Right hindlimb (tissue), 1 donor: Measurements from ENCODE around the gene KAZN.
"Not testable (repeated sequence)": the region's sequence is repeated elsewhere in the genome, so short reads cannot be mapped to it uniquely, and the experiment has no call there.

Experiments
- DNase-seq: peaks from one replicate; pipeline ENCODE4 v3.0.0-alpha.2; 2018

KAZN gene

GRCh38 chr1:14598498-14599182 lies at the start of gene KAZN:
Gene KAZN, plus strand, starts transcription at chr1:14598685.
- DNase-seq: peak; percentile 73

- DNase-seq: no peak
Measured at GRCh38 chr1:14549897-14550620, 48.4 kb upstream of the KAZN start.

- no peak for DNase-seq
Measured at GRCh38 chr1:14551386-14551785, 47.1 kb upstream of the KAZN start.

GRCh38 chr1:14552246-14552965 lies 46.1 kb upstream of the KAZN start:
- DNase-seq: peak; percentile 41

- DNase-seq: no peak
Measured at GRCh38 chr1:14553711-14554110, 44.8 kb upstream of the KAZN start.

GRCh38 chr1:14555091-14555490 lies 43.4 kb upstream of the KAZN start:
- no peak for DNase-seq

GRCh38 chr1:14561014-14561693 lies 37.3 kb upstream of the KAZN start:
- DNase-seq: no peak

GRCh38 chr1:14565090-14565489 lies 33.4 kb upstream of the KAZN start:
- DNase-seq: no peak

GRCh38 chr1:14567056-14567455 lies 31.4 kb upstream of the KAZN start:
- DNase-seq: no peak

- no peak for DNase-seq
Measured at GRCh38 chr1:14567903-14568302, 30.6 kb upstream of the KAZN start.

GRCh38 chr1:14568716-14569355 lies 29.6 kb upstream of the KAZN start:
- no peak for DNase-seq

- no peak for DNase-seq
Measured at GRCh38 chr1:14570514-14570913, 28.0 kb upstream of the KAZN start.

GRCh38 chr1:14571810-14572767 lies 26.4 kb upstream of the KAZN start:
- DNase-seq: no peak

GRCh38 chr1:14572861-14573260 lies 25.6 kb upstream of the KAZN start:
- no peak for DNase-seq

GRCh38 chr1:14576155-14576554 lies 22.3 kb upstream of the KAZN start:
- DNase-seq: no peak

- no peak for DNase-seq
Measured at GRCh38 chr1:14577261-14577660, 21.2 kb upstream of the KAZN start.

GRCh38 chr1:14578156-14578555 lies 20.3 kb upstream of the KAZN start:
- no peak for DNase-seq

GRCh38 chr1:14580295-14580694 lies 18.2 kb upstream of the KAZN start:
- DNase-seq: not testable (repeated sequence)

GRCh38 chr1:14580986-14581385 lies 17.5 kb upstream of the KAZN start:
- no peak for DNase-seq

GRCh38 chr1:14583788-14584187 lies 14.7 kb upstream of the KAZN start:
- DNase-seq: no peak

- no peak for DNase-seq
Measured at GRCh38 chr1:14585728-14586127, 12.8 kb upstream of the KAZN start.
